Activated CD8-positive, alpha-beta memory T cell treated with anti-CD3 and anti-CD28 coated beads for 4 hours (primary cell): ENCODE results near the gene ITK.

Source experiments
- DNase-seq, 2 donors: peaks; one replicate each; pipeline ENCODE4 v3.0.0-alpha.2; 2020; ENCODE audit warnings: low read depth in 2 of 2

The ITK gene

GRCh38 chr5:157280927-157281326 is 100.3 kb downstream of the ITK start:
- no peak for DNase-seq

DNA sequence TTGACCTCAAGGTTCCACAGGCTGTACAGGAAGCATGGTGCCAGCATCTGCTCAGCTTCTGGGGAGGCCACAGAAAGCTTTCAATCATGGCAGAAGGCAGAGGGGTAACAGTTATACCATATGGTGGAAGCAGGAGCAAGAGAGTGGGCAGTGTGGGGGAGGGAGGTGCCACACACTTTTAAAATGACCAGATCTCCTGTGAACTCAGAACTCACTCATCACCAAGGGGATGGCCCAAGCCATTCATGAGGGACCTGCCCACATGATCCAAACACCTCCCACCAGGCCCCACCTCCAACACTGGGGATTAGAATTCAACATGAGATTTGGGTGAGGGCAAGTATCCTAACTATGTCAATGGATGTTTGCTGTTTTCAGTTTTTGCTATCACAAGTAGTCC is 101.5 kb downstream of the ITK start:
- no peak for DNase-seq

- DNase-seq, result no peak
Measured at GRCh38 chr5:157283434-157283833, 102.8 kb downstream of the ITK start.

- DNase-seq, result no peak
Measured at GRCh38 chr5:157284458-157285212, 104.0 kb downstream of the ITK start.

DNA sequence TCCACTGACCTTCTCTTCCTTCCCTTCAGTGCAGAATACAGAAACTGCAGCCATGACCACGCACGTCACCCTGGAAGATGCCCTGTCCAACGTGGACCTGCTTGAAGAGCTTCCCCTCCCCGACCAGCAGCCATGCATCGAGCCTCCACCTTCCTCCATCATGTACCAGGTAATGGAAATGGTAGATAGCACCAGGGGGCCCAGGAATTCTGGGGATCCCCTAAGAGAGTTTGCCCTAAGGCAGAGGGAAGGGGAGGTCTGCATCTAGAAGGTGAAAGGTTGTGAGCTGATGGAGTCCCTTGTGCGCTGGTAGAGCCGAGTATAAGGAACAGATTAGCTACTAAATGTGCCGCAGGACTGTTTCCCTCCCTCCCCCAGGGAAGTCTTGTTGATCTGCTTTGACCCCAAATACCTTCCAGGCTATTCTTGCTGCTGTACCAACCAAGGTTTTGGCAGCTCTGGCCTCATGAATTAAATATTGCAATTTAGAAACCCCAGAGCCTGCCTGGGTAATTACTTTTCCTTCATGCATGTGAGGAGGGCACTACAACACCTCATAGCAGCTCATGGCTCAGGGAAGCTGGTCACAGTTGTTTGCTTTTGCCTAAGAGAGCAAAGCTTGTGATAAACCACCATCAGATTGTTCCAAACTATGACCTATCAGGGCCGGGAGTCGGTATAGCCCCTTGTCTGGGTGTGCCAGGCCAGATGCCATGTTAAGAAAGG is 104.8 kb downstream of the ITK start:
- DNase-seq, result no peak

DNA sequence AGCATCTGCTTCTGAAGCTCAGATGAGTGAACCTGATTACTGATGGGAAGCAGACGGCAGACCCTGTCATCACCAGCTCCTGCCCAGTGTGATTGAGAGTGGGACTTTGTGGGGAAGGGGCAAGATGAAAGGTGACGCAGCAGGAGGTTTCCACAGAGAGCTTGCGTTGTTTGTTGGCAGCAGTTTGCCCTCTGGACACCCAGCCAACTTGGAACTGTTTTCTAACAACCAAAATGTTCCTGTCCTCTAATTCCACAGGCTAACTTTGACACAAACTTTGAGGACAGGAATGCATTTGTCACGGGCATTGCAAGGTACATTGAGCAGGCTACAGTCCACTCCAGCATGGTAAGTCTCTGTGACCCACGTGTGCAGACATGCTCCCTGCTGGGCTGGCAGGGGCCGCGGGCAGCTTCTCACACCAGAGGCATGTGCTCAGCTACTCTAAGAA is 106.1 kb downstream of the ITK start:
- no peak for DNase-seq

GRCh38 chr5:157288405-157289163 is 107.9 kb downstream of the ITK start:
- no peak for DNase-seq

- DNase-seq, result no peak
Measured at GRCh38 chr5:157289164-157289819, 108.7 kb downstream of the ITK start.

GRCh38 chr5:157290156-157290980 is 109.7 kb downstream of the ITK start:
- no peak for DNase-seq

- no peak for DNase-seq
Measured at GRCh38 chr5:157290981-157291711, 110.5 kb downstream of the ITK start.

DNA sequence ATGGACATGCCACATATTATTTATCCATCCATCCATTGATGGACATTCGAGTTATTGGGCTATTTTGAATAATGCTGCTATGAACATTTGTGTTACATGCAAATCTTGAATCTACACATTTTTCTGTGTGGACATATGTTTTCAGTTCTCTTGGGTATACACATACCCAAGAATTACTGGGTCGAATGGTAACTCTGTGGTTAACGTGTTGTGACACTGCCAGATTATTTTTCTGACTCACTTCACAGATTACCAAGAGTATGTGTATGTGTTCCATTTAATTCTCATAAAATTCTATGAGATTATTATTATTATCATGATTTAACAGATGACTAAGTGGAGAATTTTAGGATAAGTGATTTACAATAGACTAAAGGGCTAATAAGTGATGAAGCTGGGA is 112.0 kb downstream of the ITK start:
- no peak for DNase-seq

- DNase-seq, result no peak
Measured at GRCh38 chr5:157294407-157295091, 113.9 kb downstream of the ITK start.

GRCh38 chr5:157295247-157295646 is 114.6 kb downstream of the ITK start:
- no peak for DNase-seq

DNA sequence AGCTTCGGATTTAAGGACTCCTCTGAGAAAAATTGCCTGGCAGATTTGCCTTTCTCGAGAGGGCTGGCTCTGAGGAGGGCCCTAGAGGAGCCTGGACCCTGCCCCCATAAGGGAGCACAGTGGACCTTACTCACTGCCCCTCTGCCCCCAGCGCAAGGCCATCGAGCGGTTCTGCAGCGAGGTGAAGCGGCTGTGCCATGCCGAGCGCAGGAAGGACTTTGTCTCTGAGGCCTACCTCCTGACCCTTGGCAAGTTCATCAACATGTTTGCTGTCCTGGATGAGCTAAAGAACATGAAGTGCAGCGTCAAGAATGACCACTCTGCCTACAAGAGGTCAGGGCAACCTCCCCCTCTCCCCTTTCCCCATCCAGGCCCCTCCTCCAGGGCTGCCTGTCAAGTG is 119.9 kb downstream of the ITK start:
- no peak for DNase-seq

GRCh38 chr5:157301066-157301465 is 120.4 kb downstream of the ITK start:
- no peak for DNase-seq

DNA sequence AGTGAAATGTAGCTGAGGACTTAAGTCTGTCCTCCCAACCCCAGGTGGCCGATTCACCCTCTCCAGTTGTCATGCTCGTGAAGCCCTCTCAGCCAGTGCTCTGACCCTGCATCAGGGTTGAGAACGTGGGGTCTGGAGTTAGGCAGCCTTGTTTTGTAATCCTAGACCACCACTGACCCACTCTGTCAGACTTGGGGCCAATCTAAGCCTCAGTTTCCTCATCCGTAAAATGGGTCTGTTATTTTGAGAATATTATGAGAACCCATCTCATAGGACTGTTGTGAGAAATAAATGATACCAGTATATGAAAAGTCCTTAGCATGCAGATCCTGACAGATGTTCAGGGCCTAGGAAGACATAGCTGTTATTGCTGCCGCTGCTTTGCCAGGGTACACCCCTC is 122.4 kb downstream of the ITK start:
- no peak for DNase-seq

GRCh38 chr5:157303667-157304327 is 123.2 kb downstream of the ITK start:
- no peak for DNase-seq
